RWPE2 (cell line): ENCODE data around the gene SLC24A3.

Experiments used
- ATAC-seq: fragments of 200-7000 bp; cut with Tn5 transposase; 3 replicates; pipeline ENCODE4 v1.9.1; 2021; ENCODE audit warnings: low read depth
- DNase-seq: peaks from one replicate; pipeline ENCODE4 v3.0.0-alpha.2; 2020; ENCODE audit warnings: low spot score
- H3K27ac ChIP-seq: fragments of 450-650 bp; 2 replicates; pipeline ENCODE4 v1.5.1; 2017; ENCODE audit warnings: mild to moderate bottlenecking; ENCODE audit not compliant: poor library complexity, severe bottlenecking
- H3K27me3 ChIP-seq: fragments of 250-450 bp; sonication (Bioruptor Pico); 2 replicates; pipeline ENCODE4 v1.5.1; 2021; ENCODE audit warnings: mild to moderate bottlenecking, moderate library complexity; ENCODE audit not compliant: insufficient read depth, poor library complexity, severe bottlenecking
- H3K36me3 ChIP-seq: fragments of 250-450 bp; sonication (Bioruptor Pico); 2 replicates; pipeline ENCODE4 v1.5.1; 2020; ENCODE audit warnings: low read depth, mild to moderate bottlenecking, moderate library complexity
- H3K4me1 ChIP-seq: fragments of 250-450 bp; sonication (Bioruptor Pico); 2 replicates; pipeline ENCODE4 v1.5.1; 2021; ENCODE audit warnings: mild to moderate bottlenecking, moderate library complexity; ENCODE audit not compliant: insufficient read depth, poor library complexity, severe bottlenecking
- H3K4me3 ChIP-seq: fragments of 250-450 bp; sonication (Bioruptor Pico); 2 replicates; pipeline ENCODE4 v1.5.1; 2021; ENCODE audit warnings: mild to moderate bottlenecking, moderate library complexity; ENCODE audit not compliant: severe bottlenecking
- H3K9me3 ChIP-seq: fragments of 250-450 bp; sonication (Bioruptor Pico); 2 replicates; pipeline ENCODE4 v1.5.1; 2021; ENCODE audit warnings: mild to moderate bottlenecking, moderate library complexity; ENCODE audit not compliant: severe bottlenecking
- TF ChIP-seq, protein P1 (sequence below): fragments of 450-650 bp; IDR thresholded peaks from one replicate; pipeline ENCODE4 v1.5.1; 2017; ENCODE audit warnings: mild to moderate bottlenecking, moderate library complexity; ENCODE audit not compliant: poor library complexity, severe bottlenecking

SLC24A3 gene

GRCh38 chr20:19771031-19771430 lies 558.6 kb downstream of the SLC24A3 start:
- Histone ChIP-seq H3K27ac (no peak overlapping the region), H3K4me1 (peaks cover 5% of the 10 kb centered on the region), H3K9me3 (no peaks in the 10 kb centered on the region), H3K4me3 (no peak overlapping the region), H3K27me3 (no peaks in the 10 kb centered on the region), H3K36me3 (no peaks in the 10 kb centered on the region)
- DNase-seq (no peak), ATAC-seq (no peak)
- TF ChIP-seq, protein P1, sequence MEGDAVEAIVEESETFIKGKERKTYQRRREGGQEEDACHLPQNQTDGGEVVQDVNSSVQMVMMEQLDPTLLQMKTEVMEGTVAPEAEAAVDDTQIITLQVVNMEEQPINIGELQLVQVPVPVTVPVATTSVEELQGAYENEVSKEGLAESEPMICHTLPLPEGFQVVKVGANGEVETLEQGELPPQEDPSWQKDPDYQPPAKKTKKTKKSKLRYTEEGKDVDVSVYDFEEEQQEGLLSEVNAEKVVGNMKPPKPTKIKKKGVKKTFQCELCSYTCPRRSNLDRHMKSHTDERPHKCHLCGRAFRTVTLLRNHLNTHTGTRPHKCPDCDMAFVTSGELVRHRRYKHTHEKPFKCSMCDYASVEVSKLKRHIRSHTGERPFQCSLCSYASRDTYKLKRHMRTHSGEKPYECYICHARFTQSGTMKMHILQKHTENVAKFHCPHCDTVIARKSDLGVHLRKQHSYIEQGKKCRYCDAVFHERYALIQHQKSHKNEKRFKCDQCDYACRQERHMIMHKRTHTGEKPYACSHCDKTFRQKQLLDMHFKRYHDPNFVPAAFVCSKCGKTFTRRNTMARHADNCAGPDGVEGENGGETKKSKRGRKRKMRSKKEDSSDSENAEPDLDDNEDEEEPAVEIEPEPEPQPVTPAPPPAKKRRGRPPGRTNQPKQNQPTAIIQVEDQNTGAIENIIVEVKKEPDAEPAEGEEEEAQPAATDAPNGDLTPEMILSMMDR = no peak
